GM19328 (cell line): ENCODE measurements around the gene TMEM92.

Experiments used
- ATAC-seq: cut with Tn5 transposase; IDR thresholded peaks from one replicate; pipeline ENCODE4 v1.9.1; 2021; ENCODE audit warnings: mild to moderate bottlenecking, moderate library complexity; ENCODE audit not compliant: unreplicated experiment

TMEM92 gene

DNA sequence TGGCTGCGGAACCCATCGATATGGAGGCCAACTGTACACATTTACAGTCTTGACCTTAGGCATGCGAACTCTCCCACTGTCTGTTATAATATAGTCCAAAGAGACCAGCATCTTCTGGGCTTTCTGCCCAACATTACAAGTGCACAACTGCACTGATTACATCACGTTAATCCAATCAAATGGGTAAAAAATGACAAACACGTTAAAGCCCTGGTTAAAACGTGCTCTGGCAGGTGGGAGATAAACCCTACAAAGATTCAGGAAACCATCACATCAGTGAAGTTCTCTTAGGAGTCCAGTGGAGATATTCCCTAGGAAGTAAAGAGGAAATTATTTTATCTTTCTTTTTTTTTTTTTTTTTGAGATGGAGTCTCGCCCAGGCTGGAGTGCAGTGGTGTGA, 48.0 kb downstream of the TMEM92 start:
- no peak for ATAC-seq

DNA sequence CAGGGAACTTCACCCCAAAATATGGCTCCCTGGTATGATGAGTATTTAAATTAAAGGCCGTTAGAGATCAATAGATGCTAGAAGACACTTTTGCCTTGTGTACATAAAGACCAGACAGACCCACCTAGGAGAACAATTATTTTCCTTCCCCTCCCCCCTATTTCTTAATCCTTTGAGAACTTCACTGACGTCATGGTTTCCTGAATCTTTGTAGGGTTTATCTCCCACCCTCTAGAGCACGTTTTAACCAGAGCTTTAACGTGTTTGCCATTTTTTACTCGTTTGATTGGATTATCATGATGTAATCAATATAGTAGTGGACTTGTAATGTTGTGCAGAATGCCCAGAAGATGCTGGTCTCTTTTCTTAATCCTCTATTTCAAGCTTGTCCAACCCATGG, 48.8 kb downstream of the TMEM92 start:
- no peak for ATAC-seq

DNA sequence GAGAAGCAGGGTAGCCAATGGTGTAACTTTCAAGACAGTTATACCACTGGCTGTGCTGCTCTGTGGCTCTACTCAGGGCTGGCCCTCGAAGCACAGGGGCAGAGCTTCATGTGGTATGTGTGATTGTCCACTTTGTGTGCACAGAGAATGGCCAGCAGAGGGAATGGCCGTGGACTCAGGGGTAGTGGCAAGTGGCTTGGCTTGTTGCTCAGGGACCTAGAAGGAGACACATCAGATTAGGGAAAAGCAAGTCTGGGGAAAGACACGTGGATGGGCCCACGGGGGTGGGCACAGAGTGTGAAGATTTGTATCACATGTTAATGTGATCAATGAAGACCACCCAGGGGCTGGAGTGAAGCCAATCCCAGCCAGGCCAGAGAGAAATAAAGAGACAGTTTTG, 51.6 kb downstream of the TMEM92 start:
- ATAC-seq = no peak

DNA sequence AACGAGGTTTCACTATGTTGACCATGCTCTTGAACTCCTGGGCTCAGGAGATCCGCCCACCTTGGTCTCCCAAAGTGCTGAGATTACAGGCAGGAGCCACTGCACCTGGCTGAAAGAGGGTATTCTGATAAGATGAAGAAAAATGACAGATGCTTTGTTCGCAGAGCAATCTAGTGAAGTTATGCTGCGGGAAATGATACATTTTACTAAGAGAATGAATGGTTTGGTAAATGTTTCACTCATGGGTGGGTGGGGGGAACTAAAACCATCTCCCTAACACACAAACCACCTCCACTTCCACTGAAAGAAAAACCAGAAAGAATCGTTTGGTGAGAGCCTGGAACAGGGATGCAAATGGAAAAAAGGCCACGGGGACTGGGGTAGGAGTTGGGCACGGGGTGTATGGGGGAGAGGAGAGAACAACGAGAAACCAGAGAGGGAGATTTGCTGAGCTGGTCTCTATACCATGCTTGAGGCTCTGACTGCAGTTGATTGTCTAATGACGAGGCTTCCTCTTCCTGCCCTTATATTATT, 52.6 kb downstream of the TMEM92 start:
- ATAC-seq = no peak

DNA sequence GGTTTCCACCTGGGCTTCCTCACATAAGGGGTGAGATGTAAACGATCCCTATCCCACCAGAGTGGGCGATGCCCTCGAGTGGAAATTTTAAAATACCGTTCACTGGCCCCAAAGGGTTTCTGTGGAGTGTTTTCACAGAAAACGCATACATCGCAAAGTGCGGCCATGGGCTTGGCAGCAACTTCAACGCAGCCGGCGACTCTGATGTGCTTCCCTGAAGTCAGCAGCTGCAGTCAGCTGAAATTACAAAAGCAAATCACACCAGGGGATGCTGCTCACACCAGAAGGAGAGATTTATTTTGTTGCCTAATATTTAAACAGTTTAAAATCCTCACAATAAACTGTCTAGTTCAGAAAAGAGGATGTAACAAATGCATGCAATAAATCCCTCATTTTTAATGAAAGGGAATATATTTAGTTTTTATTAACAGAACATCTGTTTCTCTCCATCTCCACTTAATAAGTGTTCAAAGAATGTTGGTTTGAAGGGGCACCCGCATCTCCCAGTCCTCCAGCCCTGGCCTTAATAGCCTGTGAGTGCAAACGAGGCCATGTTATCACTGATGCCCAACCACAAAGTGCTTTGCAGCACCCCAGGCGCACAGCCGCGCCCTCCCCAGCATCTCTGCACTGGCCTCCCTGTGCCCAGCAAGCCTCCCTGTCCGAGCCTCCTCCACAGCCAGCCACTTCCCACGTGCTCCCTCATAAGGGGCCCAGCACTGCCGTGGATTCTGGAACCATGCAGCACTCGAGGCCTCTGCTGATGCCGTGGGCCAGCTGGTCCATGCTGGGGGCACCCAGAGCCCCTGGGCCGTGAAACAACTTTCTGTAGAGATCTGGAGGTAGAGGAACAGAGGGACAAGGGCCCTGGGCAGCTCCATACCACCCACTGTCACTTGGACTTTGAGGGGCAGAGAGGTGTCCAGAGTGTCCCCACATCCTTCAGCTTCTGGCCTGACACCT, 54.4 kb downstream of the TMEM92 start:
- ATAC-seq = no peak

DNA sequence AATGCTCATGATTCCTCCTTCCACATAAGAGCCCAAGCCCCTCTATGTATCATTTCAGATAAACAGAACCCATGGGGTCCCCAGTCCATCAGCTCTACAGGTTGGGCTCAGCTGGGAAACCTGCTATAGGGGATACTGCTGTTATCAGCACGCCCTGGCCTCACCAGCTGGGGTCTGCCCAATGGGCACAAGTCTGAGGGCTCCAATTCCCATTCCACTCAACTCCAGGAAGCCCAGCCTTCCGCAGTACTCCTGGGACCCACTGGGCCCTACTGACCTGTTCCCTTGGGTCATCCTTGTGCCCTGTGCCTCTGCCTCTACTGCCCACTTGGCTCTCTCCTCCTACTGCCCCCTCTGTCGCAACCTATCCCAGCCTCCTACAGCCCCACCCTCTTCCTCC, 55.5 kb downstream of the TMEM92 start:
- no peak for ATAC-seq

DNA sequence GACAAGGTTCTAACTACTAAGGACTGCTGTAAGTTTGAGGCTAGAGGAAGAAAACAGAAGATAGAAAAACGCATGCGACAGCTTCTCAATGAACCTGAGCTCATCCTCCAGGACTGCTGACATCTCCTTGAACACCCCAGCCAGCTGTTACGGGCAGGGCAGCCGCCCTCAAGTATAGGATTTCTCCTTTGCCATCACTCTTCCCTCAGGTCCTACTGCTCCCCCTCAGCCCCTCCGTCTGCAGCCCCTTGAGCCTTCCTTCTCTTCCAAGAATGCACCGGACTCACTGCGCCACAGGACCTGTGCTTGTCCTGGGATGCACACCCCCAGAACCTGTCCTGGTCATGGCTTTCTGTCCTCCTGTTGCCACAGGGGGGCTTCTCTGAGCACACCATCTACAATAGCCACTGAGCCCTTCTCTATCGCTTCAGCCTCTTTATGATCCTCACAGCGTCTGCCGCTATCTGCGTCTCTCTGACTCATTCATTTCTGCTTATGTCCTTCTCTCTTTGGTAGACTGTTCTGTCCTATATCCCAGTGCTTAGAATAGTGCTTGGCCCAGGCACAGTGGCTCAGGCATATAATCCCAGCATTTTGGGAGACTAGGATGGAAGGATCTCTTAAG, 56.0 kb downstream of the TMEM92 start:
- no peak for ATAC-seq
